ENCODE data around the gene RARB.

- no peak for TF ChIP-seq CTCF (IDR thresholded peaks at IDR 0.05)
- no peak for TF ChIP-seq EP300 (IDR thresholded peaks at IDR 0.05)
Observed at GRCh38 chr3:25558796-25559195, 130.7 kb downstream of the RARB start.
